HTERT RPE-1 (cell line): ENCODE measurements around the gene TBC1D16.

ENCODE experiments used
- in situ Hi-C: fragments of 300-500 bp; cut with MboI; formaldehyde crosslinking; loops from 4 replicates; pipeline ENCODE4 v1.14.3; 2020; ENCODE audit warnings: low sequenced_read_pairs

Gene TBC1D16

DNA sequence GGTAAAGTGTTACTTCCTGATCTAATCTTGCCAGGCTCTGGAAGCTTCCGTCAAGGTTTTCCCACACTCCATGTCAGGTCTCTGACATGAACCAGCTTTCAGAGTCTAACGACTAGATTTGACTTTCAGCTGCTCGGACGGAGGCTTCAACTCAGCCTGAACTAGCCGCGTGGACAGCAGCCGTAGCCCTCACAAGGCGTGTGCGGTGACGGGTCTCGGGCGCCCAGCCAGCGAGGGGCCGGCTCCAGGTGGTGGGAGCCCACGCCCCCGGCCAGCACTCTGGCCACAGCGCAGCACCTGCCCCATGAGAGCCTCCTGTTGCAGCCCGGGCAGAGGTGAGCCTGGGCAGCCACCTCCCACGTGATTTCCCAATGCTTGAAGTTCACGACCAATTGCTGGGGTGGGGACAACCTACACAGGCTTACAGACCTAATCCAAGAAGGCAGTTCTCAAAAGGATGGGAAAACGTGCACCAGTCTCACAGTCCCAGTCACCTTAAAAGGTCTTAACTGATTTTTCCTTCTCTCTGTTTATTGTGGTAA lies 45.5 kb downstream of the TBC1D16 start:
- in situ Hi-C loops, result no loop called here

DNA sequence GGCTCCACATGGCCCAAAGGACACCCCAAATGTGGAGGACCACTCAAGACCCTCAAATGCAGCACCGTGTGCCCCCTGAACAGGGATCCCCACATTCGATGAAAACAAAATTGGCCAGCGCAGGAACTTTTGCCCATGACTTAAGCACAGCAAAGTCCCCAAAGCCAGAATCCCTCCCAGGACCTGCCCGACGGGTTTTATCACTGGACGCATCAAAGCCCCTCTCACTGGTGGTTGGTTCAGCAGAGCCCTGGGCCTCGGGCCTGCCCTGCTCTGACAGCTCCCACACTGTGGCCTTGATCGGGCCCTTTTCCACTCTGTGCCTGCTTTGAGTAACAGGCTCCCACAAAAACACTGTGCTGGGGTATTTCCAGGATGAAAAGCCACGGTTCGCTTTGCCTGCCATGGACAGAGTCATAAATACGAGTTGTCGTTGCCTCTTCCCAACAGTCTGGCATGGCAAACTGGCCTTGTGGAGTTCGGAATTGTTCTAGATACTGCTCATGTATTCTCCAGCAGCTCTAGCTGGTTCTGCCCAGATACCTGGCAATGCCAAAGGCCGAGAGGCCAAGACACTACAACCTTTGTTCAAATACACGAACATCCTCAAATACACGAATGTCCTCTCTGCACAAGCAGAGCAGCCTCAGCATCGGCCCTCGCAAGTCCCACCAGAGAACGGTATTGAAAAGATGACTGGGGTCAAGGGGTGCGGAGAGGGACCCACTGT lies 46.4 kb downstream of the TBC1D16 start:
- in situ Hi-C loops, result no loop called here

DNA sequence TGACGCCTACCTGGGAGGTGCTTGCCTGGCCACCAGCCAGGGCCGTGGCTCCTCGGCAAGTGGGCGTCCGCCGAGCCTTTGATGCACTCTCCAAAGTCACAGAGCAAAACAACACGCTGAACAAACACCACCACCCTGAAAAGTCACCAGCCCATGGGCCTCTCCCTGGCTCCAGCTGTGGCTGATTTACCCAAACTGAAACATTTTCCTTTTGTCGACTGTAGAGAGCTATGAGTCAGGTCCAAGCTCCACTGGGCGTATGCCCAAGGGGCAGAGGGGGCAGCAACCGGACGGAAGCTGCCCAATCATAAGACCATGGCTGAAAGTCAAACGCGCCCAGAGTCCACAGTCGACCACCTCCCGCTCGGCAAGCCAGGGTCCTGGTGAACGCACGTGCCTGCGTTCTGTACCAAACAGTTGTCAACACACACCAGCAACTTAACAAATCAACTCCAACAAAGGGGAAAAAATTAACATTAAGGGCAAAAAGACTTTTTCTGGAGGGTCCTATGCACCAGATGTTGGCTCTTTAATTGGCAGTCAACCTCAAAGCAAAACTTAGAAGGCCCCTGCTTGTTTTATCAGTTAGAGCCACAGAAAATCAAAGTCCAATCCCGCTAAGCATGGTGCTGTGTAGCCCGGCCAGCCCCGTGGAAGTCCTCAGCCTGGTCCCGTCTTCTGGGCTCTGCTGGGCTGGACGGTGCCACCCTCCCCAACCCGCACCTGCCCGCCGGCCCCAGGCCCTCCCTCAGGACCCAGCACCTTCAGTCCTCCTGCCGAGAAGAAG lies 47.3 kb downstream of the TBC1D16 start:
- in situ Hi-C loops, result no loop called here

DNA sequence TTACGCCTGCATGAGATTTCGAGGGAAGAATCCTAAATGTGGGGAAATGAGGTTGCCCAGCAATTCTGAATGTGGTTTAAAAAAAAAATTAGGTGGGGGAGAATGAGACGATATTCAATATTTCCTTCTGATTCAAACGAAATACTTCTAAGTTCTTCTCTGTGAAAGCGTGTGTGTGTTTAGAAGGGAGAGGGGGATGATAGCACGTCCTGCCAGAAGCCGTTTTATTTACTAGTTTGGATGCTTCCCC lies 47.8 kb downstream of the TBC1D16 start:
- in situ Hi-C loops, result no loop called here

DNA sequence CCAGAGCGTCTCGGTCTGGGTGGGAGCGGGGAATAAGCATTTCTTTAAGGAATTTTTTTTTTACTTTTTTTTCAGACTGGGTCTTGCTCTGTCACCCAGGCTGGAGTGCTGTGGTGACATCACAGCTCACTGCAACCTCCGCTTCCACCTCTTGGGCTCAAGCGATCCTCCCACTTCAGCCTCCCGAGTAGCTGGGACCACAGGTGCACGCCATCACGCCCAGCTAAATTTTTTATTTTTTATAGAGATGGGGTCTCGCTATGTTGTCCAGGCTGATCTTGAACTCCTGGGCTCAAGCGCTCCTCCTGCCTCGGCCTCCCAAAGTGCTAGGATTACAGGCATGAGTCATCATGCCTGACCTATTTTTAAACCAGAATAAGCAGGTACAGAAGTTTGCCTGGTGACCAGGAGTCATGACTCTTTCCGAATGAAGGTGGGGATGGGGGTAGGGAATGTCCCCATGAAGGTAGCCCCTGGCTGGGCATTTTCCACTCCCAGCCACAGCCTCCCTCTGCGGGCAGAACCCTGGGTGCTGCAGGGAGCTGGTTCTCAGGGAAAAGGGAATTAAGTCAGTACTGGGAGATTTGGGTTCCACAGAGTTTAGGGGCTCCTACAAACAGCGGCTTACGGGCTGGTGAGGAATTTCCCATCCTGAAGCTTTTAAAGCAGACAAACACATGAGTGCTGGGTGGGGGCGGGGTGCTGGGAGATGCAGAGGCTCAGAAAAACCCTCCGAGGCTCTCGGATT lies 48.3 kb downstream of the TBC1D16 start:
- in situ Hi-C loops, result no loop called here

DNA sequence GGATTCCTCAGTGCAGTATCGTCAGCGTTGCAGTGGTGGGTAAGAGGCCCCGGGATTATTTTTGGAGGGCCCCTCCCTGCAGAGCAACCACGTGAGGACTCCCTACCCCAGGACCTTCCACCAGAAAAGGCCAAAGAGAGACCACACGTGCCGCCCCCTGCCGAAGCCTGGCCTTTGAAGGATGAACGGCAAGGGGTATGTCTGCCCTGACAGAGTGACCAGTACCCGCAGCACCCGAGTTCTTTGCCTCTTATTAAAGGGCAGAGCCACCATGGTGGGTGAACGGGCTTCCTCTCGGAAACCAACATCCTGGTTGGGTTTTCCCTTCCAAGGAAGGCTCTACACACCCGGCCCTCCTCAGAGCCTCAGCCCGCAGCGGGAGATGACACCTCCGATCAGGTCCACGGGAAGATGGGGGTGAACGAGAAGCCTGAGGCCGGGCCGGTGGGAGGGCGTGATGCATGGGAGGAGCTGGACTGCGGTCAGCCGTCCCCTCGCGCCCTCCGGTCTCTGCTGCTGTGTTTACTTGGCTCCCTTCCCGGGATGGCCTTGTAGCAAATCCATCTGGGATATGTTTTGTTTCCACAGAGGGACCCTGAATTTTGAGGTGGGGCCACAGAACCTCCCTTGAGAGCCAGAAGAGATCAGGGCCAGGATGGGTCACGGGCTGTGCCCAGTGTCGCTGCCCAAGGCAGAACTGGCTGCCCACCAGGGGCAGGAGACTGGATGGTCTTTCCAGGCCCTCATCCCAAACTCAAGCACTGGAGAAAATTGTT lies 49.1 kb downstream of the TBC1D16 start:
- in situ Hi-C loops, result no loop called here

DNA sequence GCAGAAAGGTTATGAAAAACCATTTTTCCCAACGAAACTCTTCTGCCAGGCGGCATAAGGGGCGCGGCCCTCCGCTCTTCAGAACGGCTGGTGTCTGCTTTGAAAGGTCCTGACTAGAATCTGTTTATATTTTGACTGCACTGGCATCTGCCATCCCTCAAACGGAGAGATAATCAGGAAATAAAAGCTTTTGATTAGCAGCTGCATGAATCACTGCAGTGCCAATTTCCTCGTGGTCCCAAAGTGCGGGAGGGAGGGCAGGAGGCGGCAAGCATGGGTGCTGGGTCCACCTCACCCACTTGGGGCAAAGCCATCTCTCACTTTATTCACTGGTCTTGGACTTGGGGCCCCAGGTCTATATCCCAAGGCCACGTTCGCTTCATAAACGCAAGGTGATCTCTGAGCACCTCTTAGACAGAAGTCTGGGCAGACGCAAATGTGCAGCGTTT lies 49.7 kb downstream of the TBC1D16 start:
- in situ Hi-C loops, result no loop called here

DNA sequence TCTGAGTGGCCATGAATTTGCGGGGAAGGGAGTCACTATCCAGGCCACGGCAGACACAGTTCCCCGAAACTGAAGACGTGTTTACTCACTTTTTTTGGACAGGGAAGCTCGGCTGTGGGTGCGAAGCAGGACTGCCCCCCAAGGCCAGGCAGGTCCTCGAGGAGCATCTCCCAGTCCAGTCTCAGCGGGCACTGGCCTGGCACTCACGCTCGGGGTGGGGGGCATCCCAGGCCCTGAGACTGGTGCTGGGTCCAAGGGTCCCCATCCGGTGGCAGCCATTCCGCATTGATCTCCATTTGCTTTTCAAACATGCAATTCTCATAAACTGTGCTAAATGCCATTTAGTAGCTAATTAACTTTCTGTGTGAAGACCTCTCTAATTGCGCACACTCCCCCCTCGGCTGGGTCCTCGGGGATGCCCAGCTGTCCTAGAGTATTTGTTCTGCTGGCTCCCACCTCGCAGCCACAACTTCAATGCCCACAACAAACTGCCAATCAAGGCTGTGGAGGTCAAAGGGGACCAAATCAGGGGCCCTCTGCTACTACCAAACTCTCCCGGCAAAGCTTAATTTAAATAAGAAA lies 50.2 kb downstream of the TBC1D16 start:
- in situ Hi-C loops, result no loop called here

DNA sequence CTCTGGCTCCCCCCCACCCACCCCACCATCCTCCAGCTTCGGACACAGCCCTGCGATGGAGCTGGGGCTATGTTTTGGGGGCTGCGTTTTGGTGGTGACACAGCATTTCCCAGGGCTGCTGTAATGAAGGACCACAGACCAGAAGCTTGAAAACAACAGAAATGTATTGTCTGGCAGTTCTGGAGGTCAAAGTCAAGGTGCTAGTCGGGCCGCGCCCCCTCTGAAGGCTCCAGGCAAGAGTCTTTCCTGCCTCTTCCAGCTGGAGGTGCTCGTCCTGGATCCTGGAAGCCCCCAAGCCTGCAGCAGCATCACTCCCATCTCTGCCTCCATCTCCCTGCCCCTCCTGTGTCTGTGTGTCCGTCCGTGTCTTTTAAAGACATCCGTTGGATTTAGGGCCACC lies 50.8 kb downstream of the TBC1D16 start:
- in situ Hi-C loops, result no loop called here

DNA sequence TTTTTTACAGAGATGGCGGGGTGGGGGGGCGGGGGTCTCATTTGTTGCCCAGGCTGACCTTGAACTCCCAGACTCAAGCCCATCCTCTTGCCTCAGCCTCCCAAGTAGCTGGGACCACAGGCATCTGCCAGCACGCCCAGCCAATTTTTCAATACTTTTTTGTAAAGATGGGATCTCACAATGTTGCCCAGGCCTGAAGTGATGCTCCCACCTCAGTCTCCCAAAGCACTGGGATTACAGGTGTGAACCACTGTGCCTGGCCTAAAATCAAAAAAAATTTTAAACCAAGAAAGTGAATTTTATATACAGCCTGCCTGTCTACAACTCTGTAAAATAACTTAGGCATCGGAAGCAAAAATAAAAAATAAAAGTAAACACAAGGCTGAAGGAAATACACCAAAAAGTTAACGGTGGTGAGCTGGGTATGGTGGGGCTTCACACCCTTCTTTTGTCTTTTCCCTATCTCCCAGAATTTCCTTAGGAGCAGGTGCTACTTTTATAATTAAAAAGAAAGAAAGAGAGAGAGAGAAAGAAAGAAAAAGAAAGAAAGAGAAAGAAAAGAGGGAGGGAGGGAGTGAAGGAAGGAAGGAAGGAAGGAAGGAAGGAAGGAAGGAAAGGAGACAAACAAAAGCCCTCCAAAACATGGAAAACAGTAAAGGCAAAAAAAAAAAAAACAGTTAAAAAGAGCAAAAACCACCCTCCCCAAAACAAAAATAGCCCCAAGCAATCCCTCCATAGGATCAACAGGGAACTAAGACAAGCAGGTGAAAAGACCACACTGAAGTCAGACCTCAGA lies 51.4 kb downstream of the TBC1D16 start:
- in situ Hi-C loops, result no loop called here

DNA sequence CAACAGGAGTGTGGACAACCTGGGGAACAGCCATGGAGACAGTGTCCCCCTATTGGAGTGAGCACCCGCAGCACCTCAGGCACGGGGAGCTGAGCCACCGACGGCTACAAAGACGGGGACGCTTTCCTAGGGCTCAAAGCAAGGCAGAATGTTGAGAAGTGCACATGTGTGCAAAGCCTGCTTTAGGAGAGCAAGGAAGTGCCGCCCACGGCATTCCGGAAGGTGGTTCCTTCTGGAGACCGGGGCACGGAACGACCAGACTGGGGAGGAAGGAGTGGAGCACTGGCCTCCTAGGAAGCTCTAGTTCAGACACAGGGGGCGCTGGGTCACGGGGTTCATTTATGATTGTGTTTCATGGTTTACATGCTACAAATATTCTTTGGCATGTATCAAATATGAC lies 52.2 kb downstream of the TBC1D16 start:
- in situ Hi-C loops, result no loop called here

DNA sequence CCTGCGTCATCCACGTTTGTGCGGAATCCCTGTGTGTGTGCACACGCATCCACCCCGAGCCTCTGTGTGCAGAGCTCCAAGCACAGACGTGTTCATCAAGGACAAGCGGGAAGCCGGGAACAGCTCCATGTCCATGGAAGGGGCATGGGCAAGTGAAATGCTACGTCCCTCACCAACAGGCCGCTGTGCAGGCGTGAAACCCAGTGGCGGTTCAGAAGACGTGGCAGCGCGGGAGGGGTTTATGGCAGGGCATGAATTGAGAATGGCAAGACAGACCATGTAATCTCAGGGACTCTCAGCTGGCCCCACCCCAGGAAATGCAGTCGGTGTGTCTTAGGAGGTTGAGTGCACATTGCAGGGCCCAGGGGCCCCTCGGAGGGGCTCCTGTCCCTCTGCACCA lies 52.7 kb downstream of the TBC1D16 start:
- in situ Hi-C loops, result no loop called here

DNA sequence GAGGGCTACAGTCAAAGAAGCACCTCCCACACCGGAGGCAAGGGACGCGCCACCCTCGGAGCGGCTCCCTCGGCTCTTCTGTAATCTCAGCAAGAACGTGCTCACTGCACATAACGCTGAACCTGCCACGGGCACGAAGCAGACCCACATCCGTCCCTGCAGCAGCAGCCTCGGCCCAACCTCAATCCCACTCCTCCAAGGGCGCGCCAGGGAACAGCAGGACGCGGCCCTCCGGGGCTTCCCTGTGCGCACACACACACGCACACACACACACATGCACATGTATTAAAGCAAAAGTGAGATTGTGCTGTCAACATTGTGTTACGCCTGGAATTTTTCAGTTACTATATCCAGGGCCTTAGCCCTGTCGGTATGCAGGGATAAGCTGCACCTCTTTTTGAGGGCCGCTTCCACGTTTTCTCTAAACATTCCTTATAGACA lies 54.0 kb downstream of the TBC1D16 start:
- in situ Hi-C loops, result no loop called here

DNA sequence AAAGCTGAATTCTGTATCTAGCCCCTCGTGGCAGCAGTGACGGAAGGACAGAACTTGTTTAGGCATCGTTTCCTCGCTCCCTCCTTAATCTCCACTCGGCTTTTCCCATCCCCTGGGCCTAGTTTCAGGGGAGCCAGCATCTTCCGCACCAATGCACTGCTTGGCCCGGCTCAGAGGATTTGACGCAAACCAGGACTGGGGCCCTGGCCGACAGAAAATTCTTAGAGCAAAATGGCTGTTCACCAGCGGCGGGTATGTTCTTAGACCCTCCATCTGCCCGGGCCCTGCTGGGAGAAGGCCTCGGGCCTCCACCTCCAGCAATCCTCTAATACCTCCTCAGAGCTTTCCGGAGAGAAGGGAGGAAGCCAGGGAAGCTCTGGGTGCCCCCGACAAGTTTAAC lies 54.6 kb downstream of the TBC1D16 start:
- in situ Hi-C loops, result no loop called here

DNA sequence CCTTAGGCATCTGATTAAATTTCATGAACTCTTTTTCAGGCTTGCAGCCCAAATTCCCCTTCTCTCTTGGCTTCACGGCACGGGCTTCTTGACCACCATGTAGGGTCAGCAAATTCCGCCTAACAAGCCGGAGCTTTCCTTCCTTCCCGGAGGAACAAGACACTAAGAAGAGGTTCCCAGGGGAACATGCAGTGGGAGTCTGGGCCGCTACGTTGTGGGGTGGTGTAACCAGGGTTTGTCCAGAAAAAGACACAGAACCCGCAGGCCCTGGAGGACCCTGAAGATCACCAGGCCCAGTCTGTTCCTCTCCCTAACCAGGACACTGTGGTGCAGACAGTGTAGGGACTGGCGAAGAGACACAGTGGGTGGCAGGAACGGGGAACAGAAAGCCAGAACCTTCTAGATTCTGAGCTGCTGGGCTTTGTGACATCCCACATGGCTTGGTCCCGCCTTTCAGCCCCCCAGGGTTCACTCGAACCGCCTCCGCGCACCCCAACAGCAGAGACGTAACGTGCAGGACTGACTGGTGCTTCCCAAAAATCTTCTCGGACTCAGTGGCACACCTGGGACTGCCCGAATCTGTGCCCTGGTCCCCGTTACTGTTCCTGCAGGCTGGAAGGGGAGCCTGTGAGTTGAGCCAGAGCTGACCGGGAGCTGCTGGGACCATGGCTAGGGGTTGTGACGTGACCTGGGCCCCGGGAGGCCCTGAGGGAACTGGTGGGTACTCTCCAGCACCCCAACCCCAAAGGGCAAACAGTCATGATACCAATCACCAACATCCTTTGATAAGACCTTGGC lies 55.2 kb downstream of the TBC1D16 start:
- in situ Hi-C loops, result no loop called here

DNA sequence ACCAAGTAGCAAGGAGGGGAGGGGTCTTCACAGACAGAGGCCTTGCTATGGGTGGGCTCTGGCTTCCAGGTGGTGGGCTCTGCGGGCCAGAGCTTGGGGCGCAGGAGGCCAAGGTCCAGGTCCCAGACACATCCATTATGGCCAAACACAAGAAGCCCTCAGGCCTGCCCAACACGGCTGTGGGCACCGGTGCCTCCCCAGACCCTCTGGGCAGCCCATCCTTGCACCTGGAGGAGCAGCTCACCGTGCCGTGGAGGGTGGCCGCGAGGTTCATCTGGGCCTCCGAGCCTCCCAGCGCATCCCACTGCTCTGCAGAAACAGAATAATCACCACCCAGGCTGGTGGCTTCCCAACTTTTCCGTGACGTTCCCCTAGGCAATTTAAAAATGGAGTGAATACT lies 55.9 kb downstream of the TBC1D16 start:
- in situ Hi-C loops, result no loop called here

DNA sequence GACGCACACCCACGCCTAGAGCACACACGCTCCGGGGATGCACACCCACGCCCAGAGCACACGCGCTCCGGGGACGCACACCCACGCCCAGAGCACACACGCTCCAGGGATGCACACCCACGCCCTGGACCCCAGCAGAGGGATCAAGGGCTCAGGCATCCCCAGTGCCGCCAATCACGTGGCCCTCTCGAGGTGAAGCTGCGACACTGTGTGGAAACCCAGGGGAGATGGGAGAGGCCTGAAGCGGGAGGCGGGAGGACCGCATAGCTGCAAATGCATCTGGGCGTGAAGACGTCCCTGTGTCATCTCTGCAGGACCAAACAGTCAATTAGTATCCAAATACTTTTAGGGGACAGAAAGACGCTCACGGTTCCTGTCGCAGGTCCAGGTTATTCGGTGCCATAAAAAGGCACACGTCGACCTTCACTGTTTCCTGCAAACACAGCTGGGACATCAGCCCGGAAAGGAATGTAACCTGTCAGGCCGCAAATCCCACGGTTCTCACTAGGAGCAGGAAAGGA lies 56.4 kb downstream of the TBC1D16 start:
- in situ Hi-C loops, result no loop called here

DNA sequence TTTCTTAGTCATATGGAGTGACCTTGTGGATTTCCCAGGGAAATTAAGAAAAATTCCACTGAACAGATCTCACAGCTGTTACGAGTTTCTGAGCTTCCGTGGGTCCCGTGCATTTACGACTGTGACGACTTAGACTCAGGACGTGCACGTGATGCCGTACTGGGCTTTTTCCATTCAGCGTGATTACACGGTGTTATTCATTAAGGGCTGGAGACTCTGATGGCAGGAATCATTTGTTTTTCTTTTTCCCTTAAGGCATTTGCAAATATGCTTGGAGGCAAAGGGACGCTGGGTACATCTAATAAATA lies 57.2 kb downstream of the TBC1D16 start:
- in situ Hi-C loops, result no loop called here
